ENCODE results near the gene HCK. TPM values are rescaled to one million over a fixed set of nuclear protein-coding genes. Genes with fewer than 3 reads are reported as not detected.

The HCK gene
- total and polyA plus RNA-seq, 9 of the 15 experiments (the other 6 are each of a cell fraction or from before 2014, with no cell fraction given): 0.09 to 0.51 (median 0.27) TPM; not detected in 6

DNA sequence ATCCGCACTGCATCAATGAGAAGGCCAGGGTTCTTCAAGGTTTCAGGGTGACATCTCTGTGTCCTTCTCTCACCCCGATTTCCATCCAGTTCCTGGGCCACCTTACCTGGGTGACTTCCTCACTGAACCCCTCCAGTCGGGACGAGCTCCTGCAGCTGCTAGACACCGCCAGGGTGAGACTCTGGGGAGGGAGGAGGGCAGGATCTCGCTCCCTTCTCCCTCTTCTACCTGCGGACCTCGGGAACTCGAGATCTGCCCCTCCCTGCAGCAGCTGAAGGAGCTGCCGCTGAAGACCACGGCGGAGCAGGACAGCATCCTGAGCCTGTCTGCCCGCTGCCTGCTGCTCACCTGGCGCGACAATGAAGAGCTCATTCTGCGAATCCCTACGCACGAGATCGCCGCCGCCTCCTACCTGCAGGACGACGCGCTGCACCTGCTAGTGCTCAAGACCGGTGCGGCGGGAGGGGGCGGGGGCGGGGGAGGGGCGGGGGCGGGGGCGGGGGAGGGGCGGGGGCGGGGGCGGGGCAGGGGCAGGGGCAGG, 34.3 kb upstream of the HCK start:
- intact Hi-C loops (cut with micrococcal nuclease): loop anchor here (5.0 kb wide), 1 partner anchor 65 kb away; the partner anchor contains the start of gene PDRG1
- H2AFZ ChIP-seq (ENCODE audit: low read depth, low read length): peak overlapping the region; percentile 10; the same call in 1 of the 2 replicates
- H3K79me2 ChIP-seq (ENCODE audit: control insufficient read depth, insufficient read depth, low read length): no peaks in the 10 kb centered on the region
- H3K9ac ChIP-seq (ENCODE audit: insufficient read depth in 1 of 2, low read depth in 2 of 2, low read length in 2 of 2): no peak overlapping the region
- peaks cover 23 to 64% of the 10 kb centered on the region in 2 experiments for H3K27me3 ChIP-seq (ENCODE audit: control insufficient read depth in 2 of 2, insufficient read depth in 2 of 2, low read length in 2 of 2)
- ChIA-PET CTCF (ENCODE audit: low intra/inter-chr PET ratio) (no interaction called here), POLR2A (interaction anchor here (1.0 kb wide), 1 partner anchor 10 kb away, joined by 3 read pairs; no protein-coding TSS in a partner anchor)
- H3K4me1 ChIP-seq (replicated peaks in 1 of 2; ENCODE audit: control insufficient read depth in 2 of 2, insufficient read depth in 2 of 2, low read length in 2 of 2): peaks cover 6 to 19% of the 10 kb centered on the region in 2 experiments; a peak in 4 of 5 replicates
- 0 out of 2 replicates have a peak, but pooled peaks cover 11% of the 10 kb centered on the region for H4K20me1 ChIP-seq (replicated peaks; ENCODE audit: control insufficient read depth, insufficient read depth, low read length)
- 4% methylated on average over 20 of the region's 35 CpGs for WGBS (ENCODE audit: insufficient coverage, low coverage, missing lambda C conversion rate)
- BruUV-seq (replicated peaks): no TSS peak
- no peaks in the 10 kb centered on the region for H3K36me3 ChIP-seq (ENCODE audit: control insufficient read depth, insufficient read depth, low read length)
- no peaks in the 10 kb centered on the region for H3K9me3 ChIP-seq (replicated peaks; ENCODE audit: control insufficient read depth, insufficient read depth, low read depth, low read length)
- TF ChIP-seq NRF1 (conservative IDR thresholded peaks at IDR 0.05 in 1 of 2, IDR thresholded peaks at IDR 0.05 in 1 of 2) (0 out of 4 replicates have a peak, but pooled peaks of 1 of the 2 experiments have one; percentile 25), CREM (IDR thresholded peaks at IDR 0.05; ENCODE audit: low read depth) (0 out of 2 replicates have a peak, but pooled peaks have one; percentile 39), ETS2 (tag; IDR thresholded peaks at IDR 0.05; ENCODE audit: borderline replicate concordance, poor library complexity, severe bottlenecking) (no peak), CTBP1 (IDR thresholded peaks at IDR 0.05; ENCODE audit: borderline replicate concordance) (peak; percentile 44; the same call in 1 of the 2 replicates), L3MBTL2 (IDR thresholded peaks at IDR 0.05) (no peak)
- TF ChIP-seq, protein P1, sequence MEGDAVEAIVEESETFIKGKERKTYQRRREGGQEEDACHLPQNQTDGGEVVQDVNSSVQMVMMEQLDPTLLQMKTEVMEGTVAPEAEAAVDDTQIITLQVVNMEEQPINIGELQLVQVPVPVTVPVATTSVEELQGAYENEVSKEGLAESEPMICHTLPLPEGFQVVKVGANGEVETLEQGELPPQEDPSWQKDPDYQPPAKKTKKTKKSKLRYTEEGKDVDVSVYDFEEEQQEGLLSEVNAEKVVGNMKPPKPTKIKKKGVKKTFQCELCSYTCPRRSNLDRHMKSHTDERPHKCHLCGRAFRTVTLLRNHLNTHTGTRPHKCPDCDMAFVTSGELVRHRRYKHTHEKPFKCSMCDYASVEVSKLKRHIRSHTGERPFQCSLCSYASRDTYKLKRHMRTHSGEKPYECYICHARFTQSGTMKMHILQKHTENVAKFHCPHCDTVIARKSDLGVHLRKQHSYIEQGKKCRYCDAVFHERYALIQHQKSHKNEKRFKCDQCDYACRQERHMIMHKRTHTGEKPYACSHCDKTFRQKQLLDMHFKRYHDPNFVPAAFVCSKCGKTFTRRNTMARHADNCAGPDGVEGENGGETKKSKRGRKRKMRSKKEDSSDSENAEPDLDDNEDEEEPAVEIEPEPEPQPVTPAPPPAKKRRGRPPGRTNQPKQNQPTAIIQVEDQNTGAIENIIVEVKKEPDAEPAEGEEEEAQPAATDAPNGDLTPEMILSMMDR (IDR thresholded peaks at IDR 0.05 in 2 of 3, conservative IDR thresholded peaks at IDR 0.05 in 1 of 3; ENCODE audit: insufficient read depth in 2 of 3, low read depth in 1 of 3, low read length in 3 of 3): peak; percentile 25 to 45 (median 34); a peak in 2 of 6 replicates
- TF ChIP-seq, protein P2, sequence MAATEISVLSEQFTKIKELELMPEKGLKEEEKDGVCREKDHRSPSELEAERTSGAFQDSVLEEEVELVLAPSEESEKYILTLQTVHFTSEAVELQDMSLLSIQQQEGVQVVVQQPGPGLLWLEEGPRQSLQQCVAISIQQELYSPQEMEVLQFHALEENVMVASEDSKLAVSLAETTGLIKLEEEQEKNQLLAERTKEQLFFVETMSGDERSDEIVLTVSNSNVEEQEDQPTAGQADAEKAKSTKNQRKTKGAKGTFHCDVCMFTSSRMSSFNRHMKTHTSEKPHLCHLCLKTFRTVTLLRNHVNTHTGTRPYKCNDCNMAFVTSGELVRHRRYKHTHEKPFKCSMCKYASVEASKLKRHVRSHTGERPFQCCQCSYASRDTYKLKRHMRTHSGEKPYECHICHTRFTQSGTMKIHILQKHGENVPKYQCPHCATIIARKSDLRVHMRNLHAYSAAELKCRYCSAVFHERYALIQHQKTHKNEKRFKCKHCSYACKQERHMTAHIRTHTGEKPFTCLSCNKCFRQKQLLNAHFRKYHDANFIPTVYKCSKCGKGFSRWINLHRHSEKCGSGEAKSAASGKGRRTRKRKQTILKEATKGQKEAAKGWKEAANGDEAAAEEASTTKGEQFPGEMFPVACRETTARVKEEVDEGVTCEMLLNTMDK (IDR thresholded peaks at IDR 0.05; ENCODE audit: borderline replicate concordance, insufficient read depth, low read depth, low read length, poor library complexity, severe bottlenecking): peak; percentile 23
- TF ChIP-seq, protein P3, sequence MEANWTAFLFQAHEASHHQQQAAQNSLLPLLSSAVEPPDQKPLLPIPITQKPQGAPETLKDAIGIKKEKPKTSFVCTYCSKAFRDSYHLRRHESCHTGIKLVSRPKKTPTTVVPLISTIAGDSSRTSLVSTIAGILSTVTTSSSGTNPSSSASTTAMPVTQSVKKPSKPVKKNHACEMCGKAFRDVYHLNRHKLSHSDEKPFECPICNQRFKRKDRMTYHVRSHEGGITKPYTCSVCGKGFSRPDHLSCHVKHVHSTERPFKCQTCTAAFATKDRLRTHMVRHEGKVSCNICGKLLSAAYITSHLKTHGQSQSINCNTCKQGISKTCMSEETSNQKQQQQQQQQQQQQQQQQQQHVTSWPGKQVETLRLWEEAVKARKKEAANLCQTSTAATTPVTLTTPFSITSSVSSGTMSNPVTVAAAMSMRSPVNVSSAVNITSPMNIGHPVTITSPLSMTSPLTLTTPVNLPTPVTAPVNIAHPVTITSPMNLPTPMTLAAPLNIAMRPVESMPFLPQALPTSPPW (CRISPR knock-in tag; IDR thresholded peaks at IDR 0.05): peak; percentile 44; the same call in 1 of the 2 replicates
- no peak for FAIRE-seq
- no peak overlapping the region for H3K27ac ChIP-seq (ENCODE audit: extremely low read depth, low read depth, low read length)
- H3K4me3 ChIP-seq: no peak overlapping the region
- H3K9me1 ChIP-seq (ENCODE audit: control insufficient read depth, insufficient read depth, low read length): no peaks in the 10 kb centered on the region
- peak; percentile 77 for ATAC-seq
- H3K4me2 ChIP-seq (ENCODE audit: insufficient read depth, low read length): peak overlapping the region; percentile 33
- DNase-seq (ENCODE audit: extremely low read depth in 1 of 4, low spot score in 3 of 4): peak; percentile 62 to 81 (median 70)
- in situ Hi-C loops (cut with MboI): no loop called here

Measured in K562 (cell line).